ENCODE measurements around the gene HEXA. TPM values are rescaled to one million over a fixed set of nuclear protein-coding genes. Genes with fewer than 3 reads are reported as not detected.
A peak's percentile ranks its signal among the peaks of the same experiment; 100 is the strongest.

Gene HEXA
- total RNA-seq, 1 donor from 2014 or later = 34.5 TPM

DNA sequence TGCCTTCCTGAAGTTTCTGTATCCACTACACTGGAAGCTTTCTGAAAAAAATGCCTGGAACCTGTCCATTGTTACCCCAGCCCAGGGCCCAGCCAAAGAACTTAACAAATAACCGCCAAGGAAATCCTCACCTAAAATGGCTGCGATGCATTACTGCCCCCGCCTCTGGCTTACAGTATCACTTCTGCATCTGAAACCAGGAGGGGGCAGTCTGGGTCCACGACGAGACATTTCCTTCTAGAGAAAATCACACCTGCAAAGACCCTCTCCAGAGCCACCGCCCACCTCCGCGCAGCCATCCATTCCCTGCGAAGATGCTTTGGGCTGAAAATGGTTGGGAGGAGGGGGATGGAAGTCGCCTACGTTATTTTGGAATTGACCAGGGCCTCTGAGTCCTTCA, 33.4 kb downstream of the HEXA start:
- no peaks in the 10 kb centered on the region for H3K9me3 ChIP-seq (ENCODE audit: low read depth)
- Mint-ChIP-seq H3K9me3 (no peaks in the 10 kb centered on the region), H3K27me3 (ENCODE audit: insufficient read depth, low read depth) (peaks cover 2% of the 10 kb centered on the region), H3K4me3 (no peak overlapping the region), H3K36me3 (peaks cover 7% of the 10 kb centered on the region), H3K4me1 (no peaks in the 10 kb centered on the region), H3K27ac (no peak overlapping the region)
- no peaks in the 10 kb centered on the region for H3K79me2 ChIP-seq (ENCODE audit: low read depth)
- peak; percentile 66 for DNase-seq (ENCODE audit: low spot score)
- H3K36me3 ChIP-seq = no peaks in the 10 kb centered on the region
- no peak overlapping the region for H2AFZ ChIP-seq (replicated peaks)
- no peak overlapping the region for H3K4me2 ChIP-seq
- TF ChIP-seq EZH2phosphoT487 (IDR thresholded peaks at IDR 0.05) = no peak
- no peak for TF ChIP-seq EZH2 (IDR thresholded peaks at IDR 0.05)
- TF ChIP-seq CTCF (IDR thresholded peaks at IDR 0.05) = peak; percentile 56
- H3K9ac ChIP-seq = no peak overlapping the region
- no peaks in the 10 kb centered on the region for H3K4me1 ChIP-seq
- H3K27me3 ChIP-seq = no peaks in the 10 kb centered on the region
- no peak overlapping the region for H3K27ac ChIP-seq
- no peaks in the 10 kb centered on the region for H4K20me1 ChIP-seq (ENCODE audit: low read depth)
- peaks cover 9% of the 10 kb centered on the region for H3F3A ChIP-seq (ENCODE audit: low read depth)
- H3K4me3 ChIP-seq = no peak overlapping the region

DNA sequence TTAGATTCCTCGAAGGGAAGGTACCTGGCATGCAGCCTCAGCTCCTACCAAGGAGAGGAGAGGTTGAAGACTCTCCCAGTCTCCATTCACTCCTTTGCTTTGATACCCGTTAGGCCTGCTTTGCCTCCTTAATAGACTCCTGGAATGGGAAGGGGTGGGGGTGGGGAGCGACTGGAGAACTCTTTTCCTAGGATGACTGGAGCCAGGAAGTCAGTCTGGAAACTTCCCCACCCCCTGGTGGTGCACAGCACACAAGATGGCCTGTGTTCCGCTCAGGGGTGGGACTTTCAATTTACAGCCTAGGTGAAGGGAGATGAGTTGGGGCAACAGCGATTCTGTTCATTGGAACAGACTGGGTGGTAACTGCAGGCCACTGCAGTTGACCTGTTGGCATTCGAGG, 34.5 kb downstream of the HEXA start:
- Mint-ChIP-seq H3K4me1 (no peaks in the 10 kb centered on the region), H3K4me3 (no peak overlapping the region), H3K9me3 (no peaks in the 10 kb centered on the region), H3K36me3 (peaks cover 7% of the 10 kb centered on the region), H3K27me3 (ENCODE audit: insufficient read depth, low read depth) (peaks cover 2% of the 10 kb centered on the region), H3K27ac (no peak overlapping the region)
- Histone ChIP-seq H2AFZ (replicated peaks) (no peak overlapping the region), H3K36me3 (no peaks in the 10 kb centered on the region), H3K9ac (no peak overlapping the region), H3K4me3 (no peak overlapping the region), H3F3A (ENCODE audit: low read depth) (peaks cover 9% of the 10 kb centered on the region), H3K4me2 (no peak overlapping the region), H3K27me3 (no peaks in the 10 kb centered on the region), H4K20me1 (ENCODE audit: low read depth) (no peaks in the 10 kb centered on the region), H3K4me1 (no peaks in the 10 kb centered on the region), H3K27ac (no peak overlapping the region), H3K79me2 (ENCODE audit: low read depth) (no peaks in the 10 kb centered on the region), H3K9me3 (ENCODE audit: low read depth) (no peaks in the 10 kb centered on the region)
- DNase-seq (ENCODE audit: low spot score) = peak; percentile 75
- peak; percentile 58 for TF ChIP-seq CTCF (IDR thresholded peaks at IDR 0.05)
- TF ChIP-seq EZH2 (IDR thresholded peaks at IDR 0.05) = no peak

GRCh38 chr15:72340366-72340765, 35.4 kb downstream of the HEXA start:
- Mint-ChIP-seq H3K27me3 (ENCODE audit: insufficient read depth, low read depth) (no peaks in the 10 kb centered on the region), H3K27ac (no peak overlapping the region), H3K4me1 (no peaks in the 10 kb centered on the region), H3K36me3 (peaks cover 2% of the 10 kb centered on the region), H3K9me3 (no peaks in the 10 kb centered on the region), H3K4me3 (no peak overlapping the region)
- Histone ChIP-seq H4K20me1 (ENCODE audit: low read depth) (no peaks in the 10 kb centered on the region), H2AFZ (replicated peaks) (no peak overlapping the region), H3K9ac (no peak overlapping the region), H3K79me2 (ENCODE audit: low read depth) (no peaks in the 10 kb centered on the region), H3F3A (ENCODE audit: low read depth) (peaks cover 9% of the 10 kb centered on the region), H3K36me3 (no peaks in the 10 kb centered on the region), H3K27me3 (no peaks in the 10 kb centered on the region), H3K9me3 (ENCODE audit: low read depth) (no peaks in the 10 kb centered on the region), H3K4me2 (no peak overlapping the region), H3K4me3 (no peak overlapping the region), H3K4me1 (no peaks in the 10 kb centered on the region), H3K27ac (no peak overlapping the region)
- TF ChIP-seq CTCF (IDR thresholded peaks at IDR 0.05) = no peak
- TF ChIP-seq EZH2 (IDR thresholded peaks at IDR 0.05) = no peak
- no peak for TF ChIP-seq EZH2phosphoT487 (IDR thresholded peaks at IDR 0.05)
- DNase-seq (ENCODE audit: low spot score) = no peak

Measured in neural progenitor cell (in vitro differentiated cells).